Measurements from ENCODE around the gene IL13RA2.

DNA sequence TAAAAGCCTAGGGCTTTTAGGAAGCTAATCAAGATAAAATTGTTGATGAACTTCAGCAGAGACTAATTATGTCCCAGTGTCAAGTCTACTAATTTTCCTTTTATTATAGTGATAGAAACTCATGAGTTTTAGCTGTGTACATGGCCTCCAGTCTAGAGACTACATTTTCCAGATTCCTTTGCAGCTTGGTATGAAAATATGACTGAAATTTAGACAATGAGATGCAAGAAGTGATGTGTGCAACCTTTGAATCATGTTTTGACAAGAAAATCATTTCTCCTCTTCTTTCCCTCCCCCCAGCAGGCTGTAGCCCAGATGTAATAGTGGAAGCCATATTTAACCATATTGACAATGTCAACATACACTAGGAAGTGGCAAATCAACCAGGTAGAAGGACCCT is 30.3 kb upstream of the IL13RA2 start:
- TF ChIP-seq SIN3A (IDR thresholded peaks at IDR 0.05; ENCODE audit: borderline replicate concordance, insufficient read depth, low read length) (no peak), FOXP2 (optimal IDR thresholded peaks at IDR 0.05; ENCODE audit: borderline replicate concordance, extremely low read depth, extremely low read length, insufficient read depth) (no peak), POLR2AphosphoS5 (IDR thresholded peaks at IDR 0.05; ENCODE audit: low read depth, low read length) (no peak), TAF1 (IDR thresholded peaks at IDR 0.05; ENCODE audit: borderline replicate concordance, insufficient read depth, low read length) (no peak)

Data from PFSK-1 (cell line).